Measurements from ENCODE around the gene SEPTIN5. TPM values are rescaled to one million over a fixed set of nuclear protein-coding genes. Genes with fewer than 3 reads are reported as not detected.

Gene SEPTIN5
- total RNA-seq, 4 donors from 2014 or later = 21.9 to 51.1 (median 26.4) TPM

DNA sequence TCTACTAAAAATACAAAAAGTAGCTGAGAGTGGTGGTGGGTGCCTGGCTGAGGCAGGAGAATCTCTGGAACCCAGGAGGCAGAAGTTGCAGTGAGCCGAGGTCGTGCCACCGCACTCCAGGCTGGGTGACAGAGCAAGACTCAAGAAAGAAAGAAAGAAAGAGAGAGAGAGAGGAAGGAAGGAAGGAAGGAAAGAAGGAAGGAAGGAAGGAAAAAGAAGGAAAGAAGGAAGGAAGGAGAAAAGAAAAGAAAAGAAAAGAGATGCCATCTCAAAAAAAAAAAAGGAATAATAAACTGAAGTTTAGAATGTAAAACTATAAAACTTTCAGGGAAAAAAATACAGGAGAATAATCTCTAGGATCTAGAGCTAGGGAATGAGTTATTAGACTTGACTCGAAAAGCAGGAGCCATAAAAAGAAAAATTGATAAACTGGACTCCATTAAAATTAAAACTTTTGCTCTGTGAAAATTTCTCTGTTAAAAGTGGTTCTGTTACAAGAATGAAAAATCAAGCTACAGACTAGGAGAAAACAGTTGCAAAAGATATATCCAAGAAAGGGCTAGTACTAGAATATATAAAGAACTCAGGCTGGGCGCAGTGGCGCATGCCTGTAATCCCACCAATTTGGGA, 13.4 kb upstream of the SEPTIN5 start:
- ATAC-seq = no peak
- Histone ChIP-seq H3K27ac (no peak overlapping the region), H3K36me3 (no peaks in the 10 kb centered on the region), H3K4me1 (no peaks in the 10 kb centered on the region), H3K27me3 (peaks cover 22% of the 10 kb centered on the region), H3K4me3 (no peak overlapping the region), H3K9me3 (no peaks in the 10 kb centered on the region)
- TF ChIP-seq, protein P1, sequence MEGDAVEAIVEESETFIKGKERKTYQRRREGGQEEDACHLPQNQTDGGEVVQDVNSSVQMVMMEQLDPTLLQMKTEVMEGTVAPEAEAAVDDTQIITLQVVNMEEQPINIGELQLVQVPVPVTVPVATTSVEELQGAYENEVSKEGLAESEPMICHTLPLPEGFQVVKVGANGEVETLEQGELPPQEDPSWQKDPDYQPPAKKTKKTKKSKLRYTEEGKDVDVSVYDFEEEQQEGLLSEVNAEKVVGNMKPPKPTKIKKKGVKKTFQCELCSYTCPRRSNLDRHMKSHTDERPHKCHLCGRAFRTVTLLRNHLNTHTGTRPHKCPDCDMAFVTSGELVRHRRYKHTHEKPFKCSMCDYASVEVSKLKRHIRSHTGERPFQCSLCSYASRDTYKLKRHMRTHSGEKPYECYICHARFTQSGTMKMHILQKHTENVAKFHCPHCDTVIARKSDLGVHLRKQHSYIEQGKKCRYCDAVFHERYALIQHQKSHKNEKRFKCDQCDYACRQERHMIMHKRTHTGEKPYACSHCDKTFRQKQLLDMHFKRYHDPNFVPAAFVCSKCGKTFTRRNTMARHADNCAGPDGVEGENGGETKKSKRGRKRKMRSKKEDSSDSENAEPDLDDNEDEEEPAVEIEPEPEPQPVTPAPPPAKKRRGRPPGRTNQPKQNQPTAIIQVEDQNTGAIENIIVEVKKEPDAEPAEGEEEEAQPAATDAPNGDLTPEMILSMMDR (IDR thresholded peaks at IDR 0.05) = no peak
- no peak for TF ChIP-seq EP300 (IDR thresholded peaks at IDR 0.05)
- TF ChIP-seq POLR2AphosphoS5 (IDR thresholded peaks at IDR 0.05) = no peak
- no peak for TF ChIP-seq POLR2A (IDR thresholded peaks at IDR 0.05)
- WGBS, 2 donors (ENCODE audit: low coverage in 1 of 2) = 87 to 90% methylated on average over 3 to 4 of the region's 6 CpGs

DNA sequence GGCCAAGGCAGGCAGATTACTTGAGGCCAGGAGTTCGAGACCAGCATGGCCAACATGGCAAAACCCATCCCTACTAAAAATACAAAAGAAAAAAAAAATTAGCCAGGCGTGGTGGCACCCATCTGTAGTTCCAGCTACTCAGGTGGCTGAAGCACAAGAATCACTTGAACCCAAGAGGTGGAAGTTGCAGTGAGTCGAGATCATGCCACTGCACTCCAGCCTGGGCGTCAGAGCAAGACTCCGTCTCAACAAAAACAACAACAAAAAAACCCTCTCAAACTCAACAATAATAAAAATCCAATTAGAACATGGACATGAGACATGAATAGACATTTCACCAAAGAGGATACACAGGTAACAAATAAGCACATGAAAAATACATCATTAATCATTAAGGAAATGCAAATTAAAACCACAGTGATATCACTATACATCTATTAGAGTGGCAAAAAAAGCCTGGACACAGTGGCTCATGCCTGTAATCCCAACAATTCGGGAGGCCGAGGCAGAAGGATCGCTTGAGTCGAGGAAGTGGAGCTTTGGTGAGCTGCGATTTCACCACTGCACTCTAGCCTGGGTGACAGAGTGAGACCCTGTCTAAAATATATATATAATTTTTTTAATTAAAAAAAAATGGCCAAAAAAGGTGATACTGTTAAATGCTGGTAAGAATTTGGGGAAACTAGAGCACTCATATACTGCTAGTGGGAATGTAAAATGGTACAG, 12.7 kb upstream of the SEPTIN5 start:
- no peak for TF ChIP-seq EP300 (IDR thresholded peaks at IDR 0.05)
- TF ChIP-seq, protein P1 (IDR thresholded peaks at IDR 0.05) = no peak
- no peak for TF ChIP-seq POLR2A (IDR thresholded peaks at IDR 0.05)
- no peak for TF ChIP-seq POLR2AphosphoS5 (IDR thresholded peaks at IDR 0.05)
- Histone ChIP-seq H3K27me3 (peaks cover 18% of the 10 kb centered on the region), H3K27ac (no peak overlapping the region), H3K9me3 (no peaks in the 10 kb centered on the region), H3K4me3 (no peak overlapping the region), H3K36me3 (no peaks in the 10 kb centered on the region), H3K4me1 (no peaks in the 10 kb centered on the region)
- 85 to 90% methylated on average over 9 to 10 of the region's 10 CpGs for WGBS, 2 donors (ENCODE audit: low coverage in 1 of 2)
- ATAC-seq = no peak

DNA sequence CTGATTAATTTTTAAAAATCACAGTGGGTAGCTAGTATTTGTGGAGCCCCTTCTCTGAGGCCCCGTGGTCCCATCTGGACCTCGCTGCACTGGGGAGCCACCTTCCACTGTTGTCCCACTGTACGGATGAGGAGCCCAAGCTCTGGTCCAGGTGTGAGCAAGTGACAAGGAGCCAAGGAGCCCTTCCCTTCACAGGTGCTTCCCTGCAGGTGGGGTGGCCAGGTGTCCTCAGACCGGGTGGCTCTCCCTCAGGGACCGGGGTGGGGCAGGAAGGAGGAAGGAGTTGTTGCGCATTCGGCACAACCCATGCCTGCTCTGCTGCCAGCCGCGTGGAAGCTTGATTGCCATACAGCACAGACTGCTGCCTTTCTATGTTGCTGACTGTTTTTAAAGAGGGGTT, 10.4 kb upstream of the SEPTIN5 start:
- Histone ChIP-seq H3K4me3 (no peak overlapping the region), H3K4me1 (no peaks in the 10 kb centered on the region)
- ATAC-seq = no peak

DNA sequence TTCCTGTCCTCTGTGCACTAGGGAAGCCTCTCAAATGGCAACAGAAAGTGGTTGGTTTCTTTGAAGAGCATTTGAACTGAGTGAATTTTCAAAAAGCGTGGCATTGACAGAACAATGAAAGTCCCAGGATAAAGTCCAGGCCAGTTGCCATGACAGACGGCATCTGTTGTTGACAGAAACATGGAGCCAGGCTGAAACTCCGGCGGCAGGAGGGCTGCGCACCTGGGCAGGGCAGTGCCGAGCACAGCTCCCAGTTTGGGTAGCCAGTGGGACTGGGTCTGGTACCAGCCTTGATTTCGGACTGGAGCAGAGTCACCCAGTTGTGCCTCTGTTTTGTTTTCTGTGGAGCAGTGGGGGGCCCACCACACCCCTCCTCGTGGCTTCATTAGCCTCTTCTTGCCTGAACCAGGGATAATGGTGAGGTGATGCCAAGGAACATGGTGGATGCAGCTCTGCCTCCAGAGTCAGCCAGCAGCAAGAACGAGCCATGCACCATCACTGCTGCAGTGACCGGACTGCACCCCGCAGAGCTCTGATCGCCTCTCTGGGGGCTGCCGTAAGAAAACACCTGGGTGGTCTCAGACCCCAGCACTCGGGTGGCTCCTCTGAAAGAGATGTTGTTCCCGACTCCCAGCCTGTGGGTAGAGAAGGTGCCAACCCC, 9.8 kb upstream of the SEPTIN5 start:
- no peaks in the 10 kb centered on the region for H3K9me3 ChIP-seq
- ATAC-seq = no peak
- no peak for TF ChIP-seq POLR2A (IDR thresholded peaks at IDR 0.05)
- TF ChIP-seq POLR2AphosphoS5 (IDR thresholded peaks at IDR 0.05) = no peak
- TF ChIP-seq EP300 (IDR thresholded peaks at IDR 0.05) = no peak
- TF ChIP-seq, protein P1 (IDR thresholded peaks at IDR 0.05) = no peak
- no peaks in the 10 kb centered on the region for H3K36me3 ChIP-seq
- no peak overlapping the region for H3K27ac ChIP-seq
- H3K27me3 ChIP-seq = peaks cover 30% of the 10 kb centered on the region
- WGBS, 2 donors (ENCODE audit: low coverage in 1 of 2) = 53% methylated on average over 3 to 6 of the region's 15 CpGs
- H3K4me1 ChIP-seq = no peaks in the 10 kb centered on the region
- H3K4me3 ChIP-seq = no peak overlapping the region

More for the DNA sequence above, 10.4 kb upstream of the SEPTIN5 start:
- no peaks in the 10 kb centered on the region for H3K36me3 ChIP-seq
- H3K27me3 ChIP-seq = peaks cover 27% of the 10 kb centered on the region
- WGBS, 2 donors (ENCODE audit: low coverage in 1 of 2) = no CpG with 5 or more reads among the region's 9 CpGs
- no peak overlapping the region for H3K27ac ChIP-seq
- TF ChIP-seq POLR2AphosphoS5 (IDR thresholded peaks at IDR 0.05) (no peak), POLR2A (IDR thresholded peaks at IDR 0.05) (no peak), EP300 (IDR thresholded peaks at IDR 0.05) (no peak)
- TF ChIP-seq, protein P1 (IDR thresholded peaks at IDR 0.05) = no peak
- no peaks in the 10 kb centered on the region for H3K9me3 ChIP-seq

Data from gastroesophageal sphincter (tissue), 4 donors.